Stimulated activated CD4-positive, alpha-beta T cell treated with anti-CD3 and anti-CD28 coated beads, Interleukin-1b, Interleukin-23, amount 100 ng/mL, for 48 hours (primary cell): ENCODE data around the gene TNRC6C.

Experiments used
- DNase-seq: peaks from one replicate; pipeline ENCODE4 v3.0.0-alpha.2; 2020

The TNRC6C gene

GRCh38 chr17:78019367-78019975 is 61.0 kb downstream of the TNRC6C start:
- no peak for DNase-seq

DNA sequence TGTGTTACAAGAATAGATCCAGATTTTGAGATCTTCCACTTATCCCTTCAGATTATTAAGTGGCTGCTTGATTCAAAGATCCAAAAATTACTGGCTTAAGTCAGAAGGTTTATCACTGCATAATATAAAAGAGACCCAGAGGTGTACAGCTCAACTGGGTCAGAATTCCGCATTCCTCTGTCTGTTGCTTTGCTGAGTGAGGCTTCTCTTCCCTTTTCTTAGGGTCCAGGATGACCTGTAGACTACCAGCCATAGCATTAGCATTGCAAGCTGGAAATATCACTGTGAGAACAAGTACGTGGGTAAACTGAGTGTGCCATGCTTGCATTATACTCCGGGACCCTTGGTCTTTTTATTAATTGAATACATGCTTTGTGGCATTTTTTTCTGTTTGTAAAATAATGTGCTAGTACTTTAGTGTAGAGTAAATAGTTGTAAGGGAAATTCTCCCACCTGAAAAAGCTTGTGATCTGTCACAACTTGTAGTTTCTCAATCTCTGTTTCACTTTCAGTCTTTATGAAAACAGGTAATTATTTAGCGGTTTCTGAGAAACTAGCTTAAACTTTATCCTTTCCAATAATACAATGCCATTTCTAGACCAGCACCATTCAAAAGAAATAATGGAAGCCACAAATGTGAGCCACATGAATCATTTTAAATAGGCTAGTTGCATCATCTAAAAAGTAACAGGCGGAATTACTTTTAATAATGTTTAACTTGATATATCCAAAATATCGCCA is 61.6 kb downstream of the TNRC6C start:
- DNase-seq: no peak

DNA sequence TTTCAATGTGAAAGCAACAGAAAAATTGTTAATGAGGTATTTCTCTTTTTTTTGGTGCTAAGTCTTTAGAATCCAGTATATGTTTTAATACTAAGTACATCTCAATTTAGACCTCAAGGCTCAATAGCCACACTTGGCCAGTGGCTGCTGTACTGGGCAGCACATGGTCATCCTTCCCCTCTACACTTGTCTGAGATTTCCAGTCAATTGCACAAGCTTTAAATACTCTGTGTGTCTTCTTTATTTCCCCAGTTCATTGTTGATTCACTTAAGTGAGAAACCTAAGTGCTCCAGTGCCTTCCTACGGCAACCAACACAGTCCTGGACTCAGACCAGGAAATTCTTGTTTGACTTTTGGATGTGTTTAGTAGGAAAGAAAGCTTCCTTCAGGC is 62.2 kb downstream of the TNRC6C start:
- no peak for DNase-seq

DNA sequence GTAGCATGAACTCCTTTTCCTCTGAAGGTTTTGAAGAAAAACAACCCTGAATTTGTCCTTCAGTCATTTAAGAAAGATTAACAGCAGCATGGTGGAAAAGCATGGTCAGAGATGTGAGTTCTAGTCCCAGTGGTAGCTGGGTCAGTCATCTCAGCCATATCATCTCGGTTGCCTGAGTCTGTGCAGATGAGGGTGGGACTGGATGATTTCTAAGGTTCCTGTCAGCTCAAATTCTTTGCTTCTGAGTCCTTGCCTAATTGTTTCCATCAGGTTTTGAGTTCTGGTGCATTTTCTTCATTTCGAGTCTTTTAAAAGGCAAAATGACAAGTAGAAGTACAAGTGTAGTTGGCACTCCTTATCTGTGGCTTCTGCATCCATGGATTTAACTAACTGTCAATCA is 63.9 kb downstream of the TNRC6C start:
- DNase-seq: peak; percentile 9

DNA sequence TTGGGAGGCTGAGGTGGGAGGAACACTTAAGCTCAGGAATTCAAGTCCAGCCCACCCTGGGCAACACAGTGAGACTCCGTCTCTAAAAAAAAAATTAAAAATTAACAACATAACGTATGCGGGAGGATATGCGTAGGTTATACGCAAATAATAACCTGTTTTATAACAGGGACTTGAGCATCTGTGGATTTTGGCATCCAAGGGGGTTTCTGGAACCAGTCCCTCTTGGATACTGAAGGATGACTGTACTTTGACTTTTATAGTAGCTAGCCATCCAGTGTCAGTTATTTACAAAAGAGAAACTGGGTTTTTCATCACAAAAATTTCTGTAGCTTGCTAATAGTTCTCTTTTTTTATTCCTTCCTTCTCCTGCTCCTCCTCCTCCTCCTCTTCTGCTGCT is 64.5 kb downstream of the TNRC6C start:
- no peak for DNase-seq

DNA sequence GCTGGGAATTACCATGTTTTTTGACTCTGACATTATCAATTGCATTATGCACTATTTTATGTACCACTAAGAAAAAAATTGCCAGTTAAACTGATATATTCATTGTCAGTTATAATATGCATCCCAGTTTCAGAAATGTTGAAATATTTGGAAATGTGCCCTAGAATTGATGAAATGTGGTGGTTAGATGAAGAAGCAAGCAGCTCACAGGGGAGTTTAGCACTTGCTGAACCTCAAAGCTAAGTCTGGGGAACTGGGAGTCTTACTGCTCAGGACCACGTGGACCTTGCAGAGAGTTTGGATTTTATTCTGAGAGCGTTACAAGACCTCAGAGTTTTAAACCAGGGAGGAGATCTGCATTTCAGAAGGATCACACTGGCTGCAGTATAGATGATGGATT is 67.9 kb downstream of the TNRC6C start:
- no peak for DNase-seq

DNA sequence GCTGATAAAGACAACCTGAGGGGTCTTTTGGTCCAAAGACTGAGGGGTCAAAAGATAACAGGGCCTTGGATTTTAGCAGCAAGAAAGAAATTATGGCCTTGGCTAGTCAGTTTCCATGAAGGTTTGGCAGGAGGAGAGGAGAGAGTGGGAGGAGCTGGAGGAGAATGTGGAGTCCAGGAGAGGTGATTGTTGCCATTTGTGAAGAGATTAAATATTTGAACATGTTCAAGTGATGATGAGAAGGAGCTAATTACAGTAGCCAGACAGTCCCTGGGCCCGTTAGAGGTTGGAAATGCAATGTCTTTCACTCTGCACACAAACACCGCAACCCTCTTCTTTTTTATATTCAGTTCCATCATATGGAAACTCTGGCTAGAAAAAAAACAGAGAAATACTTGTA is 68.6 kb downstream of the TNRC6C start:
- no peak for DNase-seq

- DNase-seq: no peak
Measured at GRCh38 chr17:78029697-78030096, 71.2 kb downstream of the TNRC6C start.

DNA sequence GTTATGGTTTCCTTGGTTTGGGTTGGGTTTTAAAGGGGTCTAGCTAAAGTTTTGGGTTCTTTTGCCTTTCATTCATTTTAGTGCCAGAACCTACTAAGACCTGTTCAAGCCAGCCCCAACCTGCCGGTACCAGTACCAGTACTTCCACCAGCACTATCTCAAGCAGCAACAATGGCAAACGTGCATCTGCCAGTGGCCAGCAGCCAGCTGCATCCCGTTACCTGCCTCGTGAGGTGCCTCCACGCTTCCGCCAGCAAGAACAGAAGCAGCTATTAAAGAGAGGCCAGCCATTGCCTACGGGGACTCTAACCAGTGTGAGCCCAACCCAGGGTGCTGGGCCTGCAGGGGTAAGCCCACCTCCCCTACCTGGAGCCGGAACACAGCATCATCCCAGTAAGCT is 72.9 kb downstream of the TNRC6C start:
- no peak for DNase-seq

DNA sequence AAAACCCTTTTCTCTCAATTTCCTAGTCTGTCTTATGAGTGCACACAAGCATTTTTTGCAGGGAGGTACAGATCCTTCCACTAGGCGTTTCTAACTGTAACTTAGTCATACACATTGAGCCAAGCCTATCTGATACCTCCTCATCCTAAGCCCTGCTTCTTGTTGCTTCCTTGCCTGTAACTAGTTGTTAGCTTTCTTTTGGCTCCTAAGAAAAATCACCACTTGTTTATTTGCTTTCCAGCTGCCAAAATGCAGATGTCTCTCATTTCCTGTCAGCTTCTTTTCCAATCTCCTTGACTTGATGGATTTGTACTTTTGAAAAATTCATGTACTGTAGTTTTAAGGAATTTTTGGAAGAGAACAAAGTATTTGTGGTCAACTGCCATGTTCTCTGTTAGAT is 73.7 kb downstream of the TNRC6C start:
- no peak for DNase-seq

DNA sequence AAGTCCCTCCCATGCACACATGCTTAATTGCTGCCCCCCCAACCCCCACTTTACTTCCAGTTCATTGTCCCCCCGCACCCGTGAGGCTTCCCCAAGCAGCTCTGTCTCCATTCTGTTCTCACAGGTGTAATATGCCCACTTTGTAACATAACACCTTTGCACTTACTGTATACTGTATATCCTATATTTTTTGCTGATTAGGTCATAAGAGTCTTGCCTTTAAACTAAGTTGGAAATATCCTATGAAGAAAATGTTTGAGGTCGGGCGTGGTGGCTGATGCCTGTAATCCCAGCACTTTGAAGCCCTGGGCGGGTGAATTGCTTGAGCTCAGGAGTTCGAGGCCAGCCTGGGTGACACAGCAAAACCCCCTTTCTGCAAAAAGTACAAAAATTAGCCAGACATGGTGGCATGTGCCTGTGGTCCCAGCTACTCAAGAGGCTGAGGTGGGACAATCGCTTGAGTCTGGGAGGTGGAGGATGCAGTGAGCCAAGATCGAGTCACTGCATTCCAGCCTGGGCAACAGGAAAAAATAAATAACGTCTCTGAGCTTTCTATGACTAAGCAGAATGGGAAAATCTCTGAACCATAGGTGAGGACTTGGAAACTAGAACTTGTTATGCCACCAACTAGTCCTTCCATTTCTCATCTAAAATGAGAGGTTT is 76.1 kb downstream of the TNRC6C start:
- DNase-seq: no peak

GRCh38 chr17:78037280-78037679 is 78.8 kb downstream of the TNRC6C start:
- DNase-seq: no peak

DNA sequence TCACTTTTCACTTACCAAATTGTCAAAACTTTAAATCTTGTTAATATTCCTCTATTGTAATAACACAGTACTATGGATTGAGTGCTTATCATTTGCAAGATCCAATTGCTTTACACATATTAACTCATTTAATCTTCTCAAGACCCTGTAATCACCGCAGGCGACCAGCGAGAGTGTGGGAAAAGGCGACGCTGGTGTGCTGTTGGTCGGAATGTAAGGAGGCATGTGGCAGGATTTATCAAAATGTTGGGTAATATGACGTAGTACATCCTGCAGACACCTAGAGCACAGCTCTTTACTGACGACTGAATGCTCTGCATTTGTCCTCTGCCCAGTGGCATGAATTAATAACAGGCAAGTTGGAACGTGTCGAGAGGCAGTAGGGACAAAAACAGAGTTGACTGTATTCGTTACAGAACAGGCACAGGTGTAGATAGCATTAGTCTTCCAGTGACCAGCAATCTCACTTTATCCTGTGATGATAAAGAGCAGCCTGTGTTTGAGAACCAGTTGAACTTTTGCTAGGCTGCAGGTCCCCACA is 80.3 kb downstream of the TNRC6C start:
- no peak for DNase-seq

GRCh38 chr17:78039581-78039980 is 81.1 kb downstream of the TNRC6C start:
- no peak for DNase-seq

DNA sequence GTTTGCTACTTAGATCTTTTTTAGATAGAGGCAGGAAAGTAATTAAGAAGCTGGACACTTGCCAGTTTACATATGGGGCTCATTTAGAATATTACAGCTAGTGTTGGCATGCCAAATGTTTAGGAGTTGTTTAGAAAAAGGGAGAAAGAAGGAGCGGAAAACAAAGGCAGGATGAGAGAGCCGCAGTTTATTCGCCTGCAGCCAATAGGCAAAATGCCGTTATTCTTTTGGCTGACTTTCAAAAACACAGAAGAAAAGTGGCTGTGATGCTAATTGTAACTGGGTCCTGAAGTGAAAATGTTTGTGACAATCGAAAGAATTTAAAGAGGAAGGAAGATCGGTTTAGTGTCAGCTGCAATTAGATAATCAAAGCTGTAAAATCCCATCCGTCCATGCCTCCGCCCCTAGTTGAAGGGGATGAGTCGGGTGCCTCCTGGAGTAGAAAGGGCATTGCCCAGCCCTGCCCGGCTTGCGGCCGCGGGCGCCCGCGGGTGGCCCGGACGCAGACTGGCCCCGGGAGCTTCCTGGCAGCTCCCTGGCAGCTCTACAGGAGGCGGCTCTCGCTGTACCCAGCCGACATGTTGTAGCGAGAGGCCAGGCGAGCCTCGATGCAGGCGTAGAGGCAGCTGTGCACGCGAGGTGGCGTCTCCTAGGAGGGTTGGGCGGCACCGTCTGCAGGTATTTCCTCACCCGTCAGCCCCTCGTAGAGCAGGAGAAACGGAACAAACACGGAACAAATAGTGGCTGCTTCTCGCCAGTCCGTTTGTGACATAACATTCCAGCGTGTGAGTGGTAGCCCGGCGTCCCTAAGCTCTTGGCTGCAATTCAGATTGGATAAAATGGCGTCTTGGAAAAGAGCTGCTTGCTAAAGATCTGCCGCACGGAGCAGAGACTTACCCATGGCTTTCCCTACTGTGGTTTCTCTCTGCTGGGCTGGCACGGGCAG is 82.2 kb downstream of the TNRC6C start:
- DNase-seq: no peak

GRCh38 chr17:78041386-78042179 is 83.1 kb downstream of the TNRC6C start:
- DNase-seq: no peak

DNA sequence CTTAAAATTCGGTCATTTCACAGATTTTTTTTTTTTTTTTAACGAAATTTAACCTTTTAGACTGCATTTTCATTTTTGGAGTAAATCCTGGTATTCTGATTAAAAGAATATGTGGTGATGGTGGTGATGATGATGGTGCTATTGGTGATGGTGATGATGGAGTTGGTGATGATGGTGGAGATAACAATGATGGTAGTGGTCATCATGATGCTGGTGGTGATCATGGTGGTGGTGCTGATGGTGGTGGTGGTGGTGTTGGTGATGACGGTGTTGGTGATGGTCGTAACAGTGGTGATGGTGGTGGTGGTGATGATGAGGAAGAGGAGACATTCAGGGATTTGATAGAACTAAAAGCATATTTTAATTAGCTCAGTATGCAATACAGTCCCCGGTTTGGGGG is 84.0 kb downstream of the TNRC6C start:
- DNase-seq: no peak

DNA sequence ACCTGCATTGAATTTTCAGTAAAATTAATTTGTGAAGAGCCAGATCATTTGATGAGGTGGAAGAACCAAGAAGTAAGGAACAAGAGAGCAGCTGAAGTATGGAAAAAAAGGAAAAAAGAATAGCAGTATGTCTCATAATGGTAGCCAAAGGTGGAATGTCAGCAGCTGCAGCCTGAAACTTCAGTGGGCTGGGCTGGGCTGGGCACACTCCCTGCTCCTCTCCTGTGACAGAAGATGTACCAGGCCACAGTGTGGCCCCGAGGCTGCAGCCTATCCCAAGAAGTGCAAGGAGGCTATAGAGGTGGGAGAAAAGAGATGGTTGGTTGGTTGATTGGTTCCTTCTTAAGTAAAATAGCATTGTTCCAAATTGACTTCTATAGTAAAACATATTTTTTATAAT is 84.5 kb downstream of the TNRC6C start:
- DNase-seq: no peak

DNA sequence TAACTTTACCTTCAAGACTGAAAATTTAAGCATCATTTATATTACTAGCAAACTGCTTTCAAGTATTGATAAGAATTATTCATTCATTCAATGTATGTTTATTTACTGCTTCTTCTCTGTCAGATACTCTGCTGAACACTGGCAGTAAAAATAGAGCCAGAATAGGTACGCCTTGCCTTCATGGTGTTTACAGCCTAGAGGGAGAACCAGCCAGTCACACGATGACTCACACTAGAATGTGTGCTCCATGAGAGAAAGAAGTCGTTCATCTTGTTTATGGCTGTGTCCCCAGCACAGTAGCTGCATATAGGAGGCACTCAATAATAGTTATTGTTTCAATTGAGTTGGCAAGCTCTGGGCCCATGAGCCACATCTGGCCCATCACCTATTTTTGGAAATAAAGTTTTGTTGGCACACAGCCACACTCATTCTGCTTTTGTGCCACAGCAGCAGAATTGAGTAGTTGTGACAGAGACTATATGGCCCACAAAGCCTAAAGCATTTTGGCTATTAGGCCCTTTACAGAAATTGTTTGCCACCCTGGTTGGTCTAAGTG is 85.9 kb downstream of the TNRC6C start:
- no peak for DNase-seq

GRCh38 chr17:78045316-78045715 is 86.8 kb downstream of the TNRC6C start:
- no peak for DNase-seq

DNA sequence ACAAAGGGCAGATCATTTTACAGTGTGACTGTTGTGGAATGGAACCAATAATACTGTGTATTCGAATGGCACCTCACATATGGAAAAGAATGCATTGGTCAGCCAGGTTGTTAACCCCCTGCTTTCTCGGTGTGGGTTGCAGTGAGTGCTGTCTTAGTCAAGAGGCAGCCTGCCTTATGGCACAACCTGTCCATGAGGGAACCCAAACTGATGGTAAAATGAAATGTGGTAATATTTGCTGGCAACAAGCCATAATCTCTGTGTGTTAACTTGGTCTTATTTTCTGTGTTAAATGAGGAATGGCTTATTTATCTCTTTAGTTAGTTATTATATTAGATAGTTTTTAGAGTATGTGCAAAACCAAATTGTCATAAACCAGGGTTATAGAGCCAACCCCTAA is 88.4 kb downstream of the TNRC6C start:
- DNase-seq: no peak
